Activated CD8-positive, alpha-beta T cell treated with anti-CD3 and anti-CD28 coated beads for 36 hours (primary cell): Measurements from ENCODE around the gene TPRG1. TPM values are rescaled to one million over a fixed set of nuclear protein-coding genes. Genes with fewer than 3 reads are reported as not detected.
A peak's percentile ranks its signal among the peaks of the same experiment; 100 is the strongest.

Experiments
- ATAC-seq: fragments of 200-7000 bp; cut with Tn5 transposase; one replicate; pipeline ENCODE4 v1.10.0; 2021; ENCODE audit warnings: mild to moderate bottlenecking, moderate library complexity
- CTCF ChIA-PET: fragments of 350-600 bp; sonication (Branson Sonifier 250); formaldehyde crosslinking; loops from one replicate; lab custom pipeline; 2021; ENCODE audit warnings: antibody characterized with exemption; lab: Charles Lee
- POLR2A ChIA-PET: fragments of 350-600 bp; sonication (Branson Sonifier 250); formaldehyde crosslinking; loops from one replicate; lab custom pipeline; 2021; ENCODE audit warnings: antibody characterized with exemption; lab: Charles Lee
- DNase-seq: peaks from one replicate; pipeline ENCODE4 v3.0.0-alpha.2; 2020
- H3K27ac Mint-ChIP-seq: one replicate; pipeline ENCODE4 v1.8.0; 2021; ENCODE audit warnings: mild to moderate bottlenecking, mixed read lengths
- H3K27me3 Mint-ChIP-seq: one replicate; pipeline ENCODE4 v1.8.0; 2021; ENCODE audit warnings: mixed read lengths
- H3K36me3 Mint-ChIP-seq: one replicate; pipeline ENCODE4 v1.8.0; 2021; ENCODE audit warnings: low read depth, mixed read lengths
- H3K4me1 Mint-ChIP-seq: one replicate; pipeline ENCODE4 v1.8.0; 2021; ENCODE audit warnings: low read depth, mixed read lengths
- H3K4me3 Mint-ChIP-seq: one replicate; pipeline ENCODE4 v1.8.0; 2021; ENCODE audit warnings: mild to moderate bottlenecking, moderate library complexity, mixed read lengths
- H3K9me3 Mint-ChIP-seq: one replicate; pipeline ENCODE4 v1.8.0; 2021; ENCODE audit warnings: mixed read lengths
- CTCF ChIP-seq: fragments of 200-600 bp; IDR thresholded peaks from one replicate; pipeline ENCODE4 v1.8.0; 2022; ENCODE audit warnings: antibody characterized with exemption, mild to moderate bottlenecking
- intact Hi-C: fragments of 100-400 bp; cut with micrococcal nuclease; formaldehyde crosslinking; loops from one replicate; pipeline ENCODE4 v1.10.0; 2022
- total RNA-seq, 2 experiments: library from RNA; stranded (reverse); gene quantifications; one replicate each; pipeline ENCODE4 v1.2.3, GENCODE V29; 2021

Gene TPRG1
- total RNA-seq, 2 experiments from 2014 or later, result 2.5 to 3.0 TPM

DNA sequence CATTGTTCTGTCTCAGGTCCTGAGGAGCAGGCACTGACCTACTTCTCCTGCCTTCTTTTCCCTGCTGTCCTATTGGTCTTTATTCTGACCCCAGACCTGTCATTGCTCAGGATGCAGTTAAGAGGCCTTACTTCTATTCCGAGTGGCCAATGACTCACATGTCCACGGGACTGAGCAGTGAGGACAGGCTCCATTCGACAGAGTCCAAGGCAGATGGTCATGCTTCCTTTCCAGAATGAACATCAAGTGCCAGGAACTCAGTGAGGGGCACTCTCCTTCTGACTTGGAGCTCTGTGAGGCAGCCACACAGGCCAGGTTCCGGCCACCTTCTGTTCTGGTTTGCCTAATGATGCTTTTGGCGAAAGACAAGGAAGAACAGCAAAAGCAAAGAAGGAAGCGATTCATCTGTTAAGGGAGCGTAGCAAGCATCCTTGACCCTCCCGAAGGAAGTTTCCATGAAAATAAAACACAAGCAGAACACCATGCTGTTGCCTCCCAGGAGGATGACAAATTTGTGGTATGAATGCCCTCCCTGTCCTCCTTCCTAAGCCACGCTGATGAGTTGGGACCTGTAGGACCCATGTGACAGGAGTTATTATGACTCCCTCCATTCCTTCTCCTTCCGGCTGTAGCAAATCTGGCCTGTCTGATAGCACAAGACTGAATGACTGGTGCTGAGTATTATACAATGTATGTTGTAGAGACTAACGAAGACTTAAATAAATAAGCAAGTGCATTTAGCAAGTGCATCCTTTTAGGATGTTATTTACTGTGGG is 14.4 kb upstream of the TPRG1 start:
- Mint-ChIP-seq H3K27ac (no peak overlapping the region), H3K9me3 (no peaks in the 10 kb centered on the region), H3K4me1 (peaks cover 3% of the 10 kb centered on the region), H3K4me3 (no peak overlapping the region), H3K36me3 (no peaks in the 10 kb centered on the region), H3K27me3 (no peaks in the 10 kb centered on the region)
- no peak for TF ChIP-seq CTCF
- ATAC-seq (no peak), DNase-seq (no peak)
- POLR2A ChIA-PET, result no interaction called here
- CTCF ChIA-PET, result interaction anchor here (1.4 kb wide), 1 partner anchor 9 kb away, joined by 3 read pairs; no protein-coding TSS in a partner anchor
- intact Hi-C loops, result no loop called here

DNA sequence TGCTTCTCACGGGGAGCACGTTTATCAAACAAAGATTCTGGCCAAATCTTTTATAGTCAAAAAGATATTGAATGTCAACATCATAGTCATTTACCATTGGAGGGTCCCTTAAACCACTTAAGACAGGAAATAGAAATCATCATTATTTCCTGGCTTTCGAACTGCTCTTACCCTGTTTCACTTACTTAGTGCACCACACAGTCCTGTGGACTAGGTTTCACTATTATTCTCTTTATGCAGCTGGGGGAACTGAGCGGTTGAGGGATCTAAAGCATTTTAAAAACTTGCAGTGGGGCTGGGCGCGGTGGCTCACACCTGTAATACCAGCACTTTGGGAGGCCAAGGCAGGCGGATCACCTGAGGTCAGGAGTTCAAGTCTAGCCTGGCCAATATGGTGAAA is 13.7 kb upstream of the TPRG1 start:
- Mint-ChIP-seq H3K27ac (no peak overlapping the region), H3K4me1 (peaks cover 3% of the 10 kb centered on the region), H3K4me3 (no peak overlapping the region), H3K9me3 (no peaks in the 10 kb centered on the region), H3K36me3 (no peaks in the 10 kb centered on the region), H3K27me3 (no peaks in the 10 kb centered on the region)
- intact Hi-C loops, result no loop called here
- ATAC-seq, result peak; percentile 73
- DNase-seq, result peak; percentile 29
- ChIA-PET CTCF (no interaction called here), POLR2A (no interaction called here)
- TF ChIP-seq CTCF, result no peak

DNA sequence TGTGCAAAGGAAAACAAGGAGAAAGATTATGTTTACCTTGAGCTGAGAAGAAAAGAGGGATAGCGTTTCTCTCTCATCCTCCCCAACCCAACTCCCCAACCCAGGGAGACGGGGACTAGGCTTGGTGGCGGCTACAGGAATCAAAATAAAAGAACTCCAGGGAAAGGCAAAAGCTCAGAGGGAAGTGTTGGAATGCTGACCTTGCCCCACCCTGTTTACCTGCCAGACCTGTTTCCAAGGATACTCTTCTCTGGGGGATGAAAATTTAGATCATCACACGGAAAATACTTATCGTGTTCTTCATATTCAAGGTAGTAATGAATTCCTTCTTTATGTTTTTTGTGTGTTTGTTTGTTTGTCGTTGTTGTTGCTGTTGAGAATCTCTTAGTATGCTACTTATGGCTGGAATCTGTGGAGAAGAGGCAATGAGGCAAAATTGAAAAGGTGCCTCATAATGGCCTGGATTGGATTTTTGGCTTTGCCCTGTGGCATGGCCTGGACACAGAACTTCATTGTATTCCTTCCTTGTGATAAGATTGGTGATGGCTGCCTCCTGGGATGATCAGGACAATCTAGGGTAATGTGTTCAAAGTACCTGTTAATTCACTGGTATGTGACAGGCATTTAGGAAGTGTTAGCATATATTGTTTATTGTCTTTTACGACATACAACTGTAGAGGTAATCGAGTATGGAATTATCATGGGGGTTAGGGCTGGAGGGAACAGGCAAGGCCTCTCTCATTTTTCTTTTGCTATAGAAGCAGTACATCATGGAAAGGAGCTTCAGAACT is 11.1 kb upstream of the TPRG1 start:
- H3K27me3 Mint-ChIP-seq, result no peaks in the 10 kb centered on the region
- no peak for TF ChIP-seq CTCF
- ATAC-seq (no peak), DNase-seq (no peak)
- H3K27ac Mint-ChIP-seq, result no peak overlapping the region
- H3K36me3 Mint-ChIP-seq, result no peaks in the 10 kb centered on the region
- intact Hi-C loops, result no loop called here
- ChIA-PET POLR2A (no interaction called here), CTCF (interaction anchor here (0.9 kb wide), 1 partner anchor 16 kb away, joined by 3 read pairs; no protein-coding TSS in a partner anchor)
- peaks cover 3% of the 10 kb centered on the region for H3K4me1 Mint-ChIP-seq
- no peaks in the 10 kb centered on the region for H3K9me3 Mint-ChIP-seq
- no peak overlapping the region for H3K4me3 Mint-ChIP-seq

GRCh38 chr3:189165092-189165612 is 6.6 kb upstream of the TPRG1 start:
- ChIA-PET CTCF (interaction anchor here (0.8 to 1.5 kb wide), 3 partner anchors 12 to 1425 kb away, joined by 3 to 4 read pairs (median 4); no protein-coding TSS in a partner anchor), POLR2A (no interaction called here)

More at GRCh38 chr3:189165092-189165612, 6.6 kb upstream of the TPRG1 start:
- peaks cover 3% of the 10 kb centered on the region for H3K4me1 Mint-ChIP-seq
- no peak overlapping the region for H3K27ac Mint-ChIP-seq
- H3K9me3 Mint-ChIP-seq, result no peaks in the 10 kb centered on the region
- no peak overlapping the region for H3K4me3 Mint-ChIP-seq
- H3K36me3 Mint-ChIP-seq, result no peaks in the 10 kb centered on the region
- ATAC-seq (no peak), DNase-seq (no peak)
- no peak for TF ChIP-seq CTCF
- H3K27me3 Mint-ChIP-seq, result no peaks in the 10 kb centered on the region
- intact Hi-C loops, result no loop called here
